Mesenteric fat pad (tissue), 1 donor: ENCODE measurements around the gene TACC2. TPM values are rescaled to one million over a fixed set of nuclear protein-coding genes. Genes with fewer than 3 reads are reported as not detected.

ENCODE experiments used
- DNase-seq: peaks from one replicate; pipeline ENCODE4 v3.0.0-alpha.2; 2020; ENCODE audit warnings: low spot score
- total RNA-seq: library from RNA; stranded (reverse); fragmentation: NEBNext Ultra II Directional; extraction: Animal tissue kit (Norgen Biotek cat#: 25700); gene quantifications from one replicate; pipeline ENCODE4 v1.2.1, GENCODE V29; 2021
- donor health status: DM: yes; HTN: yes; CAD: no.

The TACC2 gene
- total RNA-seq, 1 donor from 2014 or later = 31.0 TPM

DNA sequence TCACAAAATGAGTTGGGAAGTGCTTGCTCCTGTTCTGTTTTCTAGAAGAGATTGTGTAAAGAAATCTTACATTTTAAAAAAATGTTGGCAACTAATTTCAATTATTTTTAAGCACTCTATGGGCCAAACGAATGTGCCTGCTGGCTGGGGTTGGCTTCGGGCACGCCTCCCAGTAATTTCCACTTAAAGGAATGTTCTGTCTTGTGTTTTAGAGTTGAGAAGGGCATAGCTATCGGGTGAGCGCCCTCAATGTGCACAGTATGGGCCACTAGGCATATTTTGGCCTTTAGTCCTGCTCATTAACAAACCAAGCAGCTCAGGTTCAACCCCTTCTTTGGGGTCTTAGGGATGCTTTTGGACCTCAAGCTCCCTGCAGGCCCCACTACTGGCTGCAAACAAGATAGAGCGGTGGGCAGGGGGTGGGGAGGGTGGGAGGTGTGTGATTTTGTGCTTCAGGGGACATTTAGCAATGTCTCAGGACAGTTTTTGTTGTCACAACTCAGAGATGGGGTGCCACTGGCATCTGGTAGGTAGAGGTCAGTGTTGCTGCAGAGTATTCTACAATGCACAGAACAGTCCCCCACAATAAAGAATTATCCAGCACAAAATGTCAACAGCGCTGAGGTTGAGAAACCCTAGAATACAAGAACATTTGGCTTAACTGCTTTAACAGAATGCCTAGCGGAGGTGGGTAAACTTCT lies 40.7 kb downstream of the TACC2 start:
- DNase-seq = no peak

DNA sequence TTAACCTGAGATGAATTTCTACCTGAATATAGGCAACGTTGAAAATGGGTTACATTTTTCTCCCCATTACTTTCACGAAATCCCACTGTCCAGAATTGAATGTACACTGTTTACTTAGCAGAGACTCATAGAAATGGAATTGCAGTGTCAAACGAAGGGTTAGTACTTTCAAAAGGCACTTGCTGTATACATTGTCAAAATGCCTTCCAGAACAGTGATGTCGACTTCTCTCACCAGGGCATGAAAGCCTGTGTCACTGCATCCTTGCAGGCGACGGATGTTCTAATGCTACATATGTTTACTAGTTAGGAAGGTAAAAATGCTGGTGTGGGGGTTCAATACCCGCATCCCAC lies 41.2 kb downstream of the TACC2 start:
- DNase-seq = no peak

DNA sequence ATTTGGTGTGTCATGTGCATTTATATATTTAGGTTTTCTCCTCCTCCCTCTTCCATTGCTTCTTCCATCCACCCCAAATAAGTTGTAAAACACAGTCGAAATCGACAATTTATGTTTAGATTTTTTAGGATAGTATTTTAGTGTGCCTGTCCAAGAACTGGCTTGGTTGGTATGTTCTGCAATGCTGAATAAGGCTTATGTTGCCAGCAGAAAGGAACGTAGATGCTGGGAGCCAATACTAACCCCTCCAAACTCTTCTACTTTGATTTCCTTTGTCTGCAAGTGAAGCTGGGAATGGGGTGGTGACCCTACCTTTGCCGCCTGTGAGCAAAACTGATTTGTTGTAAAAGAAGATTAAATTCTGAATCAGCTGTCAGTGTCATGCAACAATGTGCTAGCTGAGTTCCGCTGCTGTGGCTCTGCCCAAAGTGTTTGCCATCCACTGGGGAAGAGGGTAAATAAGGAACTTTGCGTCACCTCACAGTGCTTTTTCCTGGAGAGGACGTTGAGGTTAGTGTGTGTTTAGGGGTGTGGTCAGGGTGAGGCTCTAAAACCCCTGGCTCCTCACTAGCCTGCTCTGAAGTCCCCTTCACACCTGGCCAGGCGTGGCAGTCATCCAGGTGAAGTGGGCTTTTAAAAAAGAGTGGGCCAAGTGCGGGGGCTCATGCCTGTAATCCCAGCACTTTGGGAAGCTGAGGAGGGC lies 44.4 kb downstream of the TACC2 start:
- DNase-seq = no peak

DNA sequence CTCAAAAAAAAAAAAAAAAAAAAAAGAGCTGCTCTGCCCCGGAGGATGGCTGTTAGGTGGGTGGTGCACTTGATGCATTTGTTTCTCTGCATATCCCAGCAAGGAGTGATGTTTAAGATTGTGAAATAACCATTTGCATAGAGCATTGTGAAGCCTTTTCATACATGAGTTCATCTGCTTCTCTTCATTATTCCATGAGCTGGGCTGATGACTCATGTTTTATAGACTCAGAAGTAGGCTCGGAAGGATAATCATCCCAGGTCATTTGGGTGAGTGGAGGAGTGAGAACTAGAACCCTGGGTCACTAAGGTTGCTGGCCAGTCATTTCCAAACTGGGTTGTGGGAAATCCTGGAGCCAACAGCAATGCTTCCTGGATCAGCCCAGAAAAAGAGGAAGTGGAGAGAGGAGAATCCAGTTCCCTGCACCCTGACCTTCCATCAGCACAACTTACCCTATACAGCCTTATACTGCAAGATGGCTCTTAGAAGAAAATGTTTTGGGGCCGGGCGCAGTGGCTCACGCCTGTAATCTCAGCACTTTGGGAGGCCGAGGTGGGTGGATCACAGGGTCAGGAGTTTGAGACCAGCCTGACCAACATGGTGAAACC lies 45.3 kb downstream of the TACC2 start:
- DNase-seq = no peak

DNA sequence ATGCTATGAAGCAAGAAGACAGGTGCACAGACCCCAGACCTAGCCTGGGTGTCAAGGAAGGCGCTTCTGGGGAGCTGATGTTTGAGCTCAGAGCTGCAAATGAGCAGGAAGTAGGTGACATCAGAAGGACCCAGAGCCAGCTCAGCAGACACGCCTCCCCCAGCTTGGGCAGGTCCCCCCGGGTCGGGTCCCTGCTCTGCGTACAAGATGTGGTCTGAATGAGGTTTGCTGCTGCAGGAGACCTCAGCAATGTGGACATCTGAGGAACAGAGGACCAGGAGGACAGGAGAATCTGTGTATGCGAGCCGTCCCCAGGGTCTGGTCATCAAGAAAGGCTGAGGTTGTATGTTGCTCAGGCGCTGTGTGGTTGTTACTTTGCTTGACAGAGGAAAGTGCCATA lies 51.8 kb downstream of the TACC2 start:
- peak; percentile 71 for DNase-seq

DNA sequence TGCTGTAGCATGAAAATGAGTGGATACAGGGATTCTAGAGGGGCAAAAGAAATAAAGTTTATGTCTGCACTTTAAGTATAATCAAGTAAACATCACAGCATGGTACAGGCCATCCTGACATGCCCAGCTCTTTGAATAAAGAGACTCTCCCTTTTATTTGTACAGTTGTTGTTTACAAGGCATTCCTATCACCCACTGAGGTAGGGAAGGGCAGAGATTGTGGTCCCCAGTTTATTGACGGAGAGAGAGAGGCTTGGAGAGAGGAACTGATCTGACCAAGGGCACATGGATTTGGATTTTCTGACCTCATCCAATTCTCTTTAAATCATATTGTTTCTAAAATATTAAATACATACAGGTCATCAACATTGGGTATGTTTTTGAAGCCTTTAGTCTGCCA lies 53.9 kb downstream of the TACC2 start:
- DNase-seq = no peak

DNA sequence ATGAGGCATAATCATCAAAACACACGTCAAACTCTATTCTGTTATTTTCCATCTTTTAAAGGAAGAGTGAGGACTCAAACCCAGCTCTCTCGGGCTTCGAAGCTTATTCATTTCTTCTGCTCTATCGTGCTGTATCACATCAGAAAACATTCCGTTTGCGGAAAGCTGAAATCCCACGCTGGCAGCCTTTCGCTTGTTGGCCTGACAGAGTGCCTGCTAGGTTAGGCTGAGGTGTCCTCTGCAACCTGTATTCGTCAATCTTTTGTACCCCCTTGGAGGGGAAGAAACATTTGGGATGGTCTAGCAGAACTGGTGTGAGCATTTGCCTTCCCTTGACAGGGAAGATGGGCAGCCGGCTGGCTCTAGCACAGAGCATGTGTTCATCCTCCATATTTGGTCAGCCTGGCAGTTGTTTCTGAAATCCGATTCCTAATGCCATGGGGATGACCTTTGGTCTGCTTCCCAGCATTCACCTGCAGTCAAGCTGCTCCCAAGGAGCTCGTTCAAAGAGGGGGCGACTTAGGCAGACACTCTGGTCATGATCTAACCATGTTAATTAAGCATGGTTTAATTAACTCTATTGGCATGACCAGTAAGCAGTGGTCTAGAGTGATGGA lies 55.2 kb downstream of the TACC2 start:
- peak; percentile 35 for DNase-seq

DNA sequence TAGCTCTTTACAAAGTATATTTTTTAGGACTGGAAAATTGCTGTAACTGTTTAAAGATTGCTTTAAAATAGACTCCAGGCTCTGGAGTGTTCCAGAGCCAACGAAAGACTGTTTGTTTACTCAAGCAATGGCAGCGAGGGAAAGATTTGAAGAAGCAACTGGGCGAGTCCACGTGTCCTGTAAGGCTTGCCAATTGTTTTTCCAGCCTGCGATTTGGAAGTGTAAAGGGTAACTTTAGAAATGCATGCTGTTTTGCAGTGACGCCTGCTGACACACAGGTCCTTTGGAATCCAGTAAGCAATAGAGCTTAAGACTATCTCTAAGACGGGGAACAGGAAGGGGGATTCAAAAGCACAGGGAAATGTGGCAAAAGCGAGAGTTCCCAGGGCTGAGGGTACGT lies 55.8 kb downstream of the TACC2 start:
- DNase-seq = peak; percentile 28

DNA sequence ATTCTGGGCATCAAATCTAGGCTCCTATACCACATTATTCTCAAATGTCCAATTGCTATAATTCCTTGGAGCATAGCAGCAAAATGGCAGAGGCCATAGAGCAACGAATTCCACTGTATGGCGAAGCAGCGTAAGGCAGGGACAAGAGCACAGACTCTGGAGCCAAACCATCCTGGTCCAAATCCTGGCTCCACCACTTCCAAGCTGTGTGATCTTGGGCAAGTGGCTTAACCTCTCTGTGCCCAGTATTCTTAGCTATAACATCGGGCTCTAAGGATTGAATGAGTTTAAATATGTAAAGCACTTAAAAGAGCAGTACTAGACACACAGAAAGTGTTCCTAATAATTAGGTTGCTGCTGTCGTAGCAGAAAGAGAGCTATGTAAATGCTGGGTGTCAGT lies 56.2 kb downstream of the TACC2 start:
- peak; percentile 20 for DNase-seq

DNA sequence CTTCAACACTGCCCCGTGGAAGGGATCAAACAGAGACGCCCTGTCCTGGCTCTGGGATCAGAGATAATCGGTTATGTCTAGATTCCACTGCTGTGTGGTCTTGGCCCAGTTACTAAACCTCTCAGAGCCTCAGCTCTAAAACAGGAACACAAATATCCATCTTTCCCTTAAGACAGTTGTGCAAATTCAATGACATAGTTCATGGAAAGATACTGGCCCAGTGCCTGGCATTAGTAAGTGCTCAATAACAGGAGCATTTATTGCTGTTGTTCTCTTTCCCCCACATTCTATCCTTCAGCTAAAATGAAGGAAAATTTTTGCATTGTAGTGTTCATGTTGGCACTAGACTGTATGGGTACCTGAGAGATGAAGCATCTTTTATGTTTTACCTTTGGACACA lies 58.6 kb downstream of the TACC2 start:
- DNase-seq = no peak

DNA sequence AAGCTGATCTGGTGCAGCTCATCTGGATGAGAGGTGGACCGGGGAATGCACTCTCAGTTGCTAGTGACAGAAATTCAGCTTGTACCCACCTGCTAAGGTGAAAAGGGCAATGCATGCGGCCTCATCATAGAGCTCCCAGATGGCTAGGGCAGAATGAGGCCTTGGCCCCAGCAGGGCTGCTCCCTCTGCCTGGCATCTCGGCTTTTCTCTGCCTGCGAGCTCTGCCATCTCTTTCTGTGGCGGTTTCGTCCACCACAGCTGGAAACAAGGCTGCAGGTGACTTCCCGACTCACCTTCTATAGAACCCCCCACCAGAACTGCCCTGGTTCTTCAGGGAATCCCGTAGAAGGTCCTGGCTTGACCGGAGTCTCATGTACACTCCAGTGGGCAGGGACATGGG lies 60.1 kb downstream of the TACC2 start:
- peak; percentile 55 for DNase-seq

DNA sequence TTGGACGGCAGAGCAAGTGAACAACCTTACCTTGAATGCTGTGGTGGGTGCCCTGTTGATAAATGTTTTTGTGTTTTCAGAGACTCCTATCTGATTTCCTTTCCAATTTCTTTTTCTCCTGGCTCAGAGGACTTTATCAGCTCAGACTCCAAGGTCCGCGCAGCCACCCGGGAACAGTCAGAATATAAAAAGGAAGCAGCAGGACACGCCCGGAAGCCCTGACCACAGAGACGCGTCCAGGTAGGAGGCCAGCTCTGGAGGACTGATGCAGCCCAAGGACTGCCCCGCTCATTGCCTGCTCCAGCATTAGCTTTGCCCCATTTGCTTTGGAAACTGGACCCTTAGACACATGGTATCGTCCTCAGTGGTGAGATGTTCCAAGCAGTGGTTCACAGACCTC lies 61.3 kb downstream of the TACC2 start:
- peak; percentile 85 for DNase-seq

DNA sequence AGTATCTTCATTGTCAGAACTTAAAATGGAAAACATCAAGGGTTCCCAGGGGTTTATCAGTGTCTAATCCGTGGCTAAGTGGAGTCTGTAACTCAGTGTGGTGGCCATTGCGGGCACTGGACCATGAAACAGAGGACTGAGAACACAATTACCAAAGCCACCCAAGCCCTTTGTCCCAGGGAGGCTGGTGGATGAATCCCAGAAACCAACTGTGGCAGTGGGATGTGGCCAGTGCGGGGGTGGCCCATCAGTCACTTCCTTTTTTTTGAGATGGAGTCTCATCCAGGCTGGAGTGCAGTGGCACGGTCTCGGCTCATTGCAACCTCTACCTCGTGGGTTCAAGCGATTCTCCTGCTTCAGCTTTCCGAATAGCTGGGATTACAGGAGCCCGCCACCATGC lies 61.8 kb downstream of the TACC2 start:
- peak; percentile 67 for DNase-seq

DNA sequence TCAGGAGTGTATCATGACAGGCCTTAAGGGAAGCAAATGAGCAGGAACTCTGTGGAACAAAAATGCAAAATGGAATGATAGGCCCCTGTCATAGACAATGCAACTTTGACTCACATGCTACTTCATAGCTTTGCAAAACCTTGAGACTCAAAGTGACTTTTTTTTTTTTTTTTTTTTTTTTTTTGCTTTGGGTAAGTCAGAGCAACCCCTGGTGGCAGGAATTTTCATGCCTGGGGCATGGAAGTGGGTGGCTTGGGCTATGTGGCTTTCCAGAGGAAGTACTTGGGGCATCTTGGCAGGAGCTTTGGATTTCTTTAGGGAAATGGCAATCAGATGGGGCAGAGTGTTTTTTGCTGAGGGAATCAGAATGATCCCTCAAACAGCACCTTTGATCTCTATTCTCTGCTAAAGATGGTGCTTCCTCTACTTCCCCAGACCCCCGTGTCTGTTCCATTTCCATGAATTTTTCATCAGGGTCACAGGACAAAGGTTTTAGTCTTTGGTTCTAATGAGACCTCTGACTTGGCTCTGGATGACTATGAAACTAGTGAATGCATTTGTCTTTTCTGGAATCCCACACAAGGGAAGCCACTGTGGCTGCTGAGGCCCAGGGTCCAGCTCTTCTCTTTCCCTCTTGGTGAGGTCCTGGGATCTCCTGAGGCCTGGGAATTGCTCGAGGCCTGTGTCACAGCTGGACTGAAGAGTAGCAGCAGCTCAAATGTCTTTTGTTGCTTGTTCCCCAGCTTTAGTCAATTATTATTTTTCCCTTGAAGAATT lies 62.8 kb downstream of the TACC2 start:
- peak; percentile 26 for DNase-seq

DNA sequence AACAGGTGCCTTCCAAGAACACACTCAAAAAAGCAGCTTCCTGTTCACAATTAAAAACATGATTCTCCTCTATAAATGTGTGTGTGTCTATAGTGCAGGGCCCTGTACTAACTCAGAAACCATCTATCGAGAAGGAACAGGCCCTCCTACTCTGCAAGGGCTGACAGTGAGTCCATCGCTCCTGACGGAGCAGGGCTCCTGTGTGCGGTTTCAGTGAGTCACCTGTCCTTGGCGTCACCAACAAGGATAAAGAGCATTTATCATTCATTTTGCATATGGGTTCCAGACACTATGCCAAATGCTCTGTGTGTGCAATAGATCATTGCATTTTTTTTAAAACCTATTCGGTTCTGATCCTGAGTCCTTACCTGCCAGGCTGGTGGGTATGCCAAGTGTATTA lies 63.7 kb downstream of the TACC2 start:
- peak; percentile 14 for DNase-seq

DNA sequence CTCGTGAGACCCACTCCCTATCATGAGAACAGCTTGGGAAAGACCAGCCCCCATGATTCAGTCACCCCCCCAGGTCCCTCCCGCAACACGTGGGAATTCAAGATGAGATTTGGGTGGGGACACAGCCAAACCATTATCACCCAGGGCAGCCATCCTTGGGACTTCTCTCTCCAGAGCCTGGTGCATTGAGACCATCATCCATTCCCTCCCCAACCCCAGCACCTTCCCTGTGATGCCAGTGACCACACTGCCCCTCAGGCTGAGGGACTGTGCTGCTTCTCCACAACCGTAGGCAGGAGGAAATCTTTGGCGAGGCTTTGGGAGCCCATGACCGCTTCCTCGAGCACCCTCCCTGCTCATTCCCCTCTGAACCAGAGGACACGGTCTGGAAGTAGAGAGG lies 64.4 kb downstream of the TACC2 start:
- peak; percentile 80 for DNase-seq

DNA sequence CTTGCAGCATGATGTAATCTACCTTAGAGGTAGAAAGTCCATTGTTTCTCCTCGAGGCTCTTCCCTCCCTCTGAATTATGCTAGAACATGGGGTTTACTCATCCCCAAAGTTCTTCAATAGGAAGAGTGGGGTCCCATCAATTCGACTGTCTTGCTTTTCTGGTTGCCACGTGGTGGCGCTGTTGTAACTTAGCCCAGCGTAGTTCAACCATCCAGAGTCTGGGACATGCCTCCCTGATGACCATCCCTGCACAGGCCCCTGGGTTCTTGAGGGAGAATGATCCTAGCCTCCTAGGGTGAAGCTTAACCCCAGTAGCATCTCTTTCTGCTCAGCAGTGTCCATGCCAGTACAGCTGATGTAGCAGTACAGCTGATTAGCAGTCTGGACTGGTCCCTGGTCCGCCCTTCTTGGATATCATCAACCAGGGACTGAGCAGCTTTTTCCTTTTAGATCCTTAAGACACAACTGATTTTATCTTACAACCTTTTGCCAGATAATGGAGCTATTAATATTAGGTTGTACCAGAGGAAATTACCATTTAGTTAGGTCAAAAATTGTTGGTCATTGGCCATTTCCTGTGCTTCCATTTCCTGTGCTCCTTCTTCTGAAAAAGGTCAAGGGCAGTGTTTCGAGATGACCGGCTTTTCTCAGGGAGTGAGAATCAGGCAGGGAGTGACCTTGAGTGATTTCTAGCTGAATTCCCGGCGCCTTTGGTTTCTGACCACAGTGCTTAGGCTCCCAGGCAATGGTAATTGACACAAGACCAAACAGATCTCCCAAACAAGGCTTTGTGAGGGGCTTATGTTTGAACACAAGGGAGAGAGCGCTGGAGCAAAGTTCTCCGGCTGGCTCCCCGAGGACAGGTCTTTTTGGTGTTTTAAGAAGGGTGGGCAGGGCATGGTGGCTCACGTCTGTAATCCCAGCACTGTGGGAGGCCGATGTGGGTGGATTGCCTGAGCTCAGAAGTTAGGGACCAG lies 65.4 kb downstream of the TACC2 start:
- no peak for DNase-seq

DNA sequence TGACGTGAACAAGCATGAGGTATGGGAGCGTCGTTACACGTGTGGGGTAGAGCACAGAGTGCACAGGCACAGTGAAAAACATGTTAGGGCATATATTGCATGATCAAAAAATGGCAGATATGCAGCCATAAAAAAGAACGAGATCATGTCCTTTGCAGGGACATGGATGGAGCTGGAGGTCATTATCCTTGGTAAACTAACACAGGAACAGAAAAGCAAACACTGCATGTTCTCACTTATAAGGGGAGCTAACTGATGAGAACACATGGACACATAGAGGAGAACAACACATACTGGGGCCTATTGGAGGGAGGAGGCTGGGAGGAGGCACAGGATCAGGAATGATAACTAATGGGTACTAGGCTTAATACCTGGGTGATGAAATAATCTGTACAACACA lies 66.3 kb downstream of the TACC2 start:
- DNase-seq = no peak

DNA sequence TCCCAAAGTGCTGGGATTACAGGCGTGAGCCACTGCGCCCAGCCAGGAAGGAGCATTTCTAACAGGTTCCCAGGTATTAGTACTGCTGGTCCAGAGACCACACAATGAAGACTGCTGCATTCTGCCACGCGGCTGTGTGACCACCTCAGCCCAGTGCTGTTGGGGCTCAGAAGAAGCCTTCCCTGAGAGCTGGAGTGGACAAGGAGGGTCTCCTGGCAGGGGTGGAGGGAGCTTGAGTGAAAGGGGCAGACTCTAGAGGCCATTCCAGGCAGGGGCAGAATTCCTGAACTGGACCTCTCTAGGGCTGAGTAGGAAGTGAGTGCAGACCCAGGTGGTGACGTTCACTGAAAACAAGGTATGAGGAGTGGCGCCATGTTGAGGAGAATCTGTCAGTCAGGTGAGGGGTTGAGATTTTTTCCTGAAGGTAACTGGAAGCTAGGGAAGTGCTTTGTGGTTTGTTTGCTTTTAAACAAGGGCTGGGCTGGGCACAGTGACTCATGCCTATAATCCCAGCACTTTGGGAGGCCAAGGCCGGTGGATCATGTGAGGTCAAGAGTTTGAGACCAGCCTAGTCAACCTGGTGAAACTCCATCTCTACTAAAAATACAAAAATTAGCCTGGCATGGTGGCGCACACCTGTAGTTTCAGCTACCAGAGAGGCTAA lies 67.6 kb downstream of the TACC2 start:
- DNase-seq = no peak
